Testis (tissue), 3 donors: ENCODE measurements around the gene BARX2. TPM values are rescaled to one million over a fixed set of nuclear protein-coding genes. Genes with fewer than 3 reads are reported as not detected.

ENCODE experiments used
- DNase-seq: peaks from one replicate; pipeline ENCODE4 v3.0.0-alpha.2; 2019
- H3K27ac ChIP-seq, 2 donors: fragments of 200-600 bp; sonication (generic); one replicate each; pipeline ENCODE4 v1.5.1; 2019
- H3K27me3 ChIP-seq: fragments of 200-600 bp; sonication (generic); one replicate; pipeline ENCODE4 v1.5.1; 2019
- H3K36me3 ChIP-seq: fragments of 200-600 bp; sonication (generic); one replicate; pipeline ENCODE4 v1.5.1; 2017; ENCODE audit warnings: low read depth; ENCODE audit errors: missing control alignments
- H3K4me1 ChIP-seq: fragments of 200-600 bp; sonication (generic); one replicate; pipeline ENCODE4 v1.5.1; 2019
- H3K4me3 ChIP-seq, 2 donors: fragments of 200-600 bp; sonication (generic); one replicate each; pipeline ENCODE4 v1.5.1; 2017 to 2019
- H3K9me3 ChIP-seq: fragments of 200-600 bp; sonication (generic); one replicate; pipeline ENCODE4 v1.5.1; 2017
- POLR2A ChIP-seq: fragments of 450-650 bp; IDR thresholded peaks from one replicate; pipeline ENCODE4 v1.6.1; 2017; ENCODE audit warnings: antibody characterized with exemption, mild to moderate bottlenecking, moderate library complexity
- whole genome bisulfite sequencing, 2 donors: methylation state at CpG; one replicate each; pipeline ENCODE4 v1.1.5; 2018; 5-methylcytosine and 5-hydroxymethylcytosine counted together
- intact Hi-C: fragments of 100-400 bp; cut with DNase I; formaldehyde crosslinking; loops from one replicate; pipeline ENCODE4 v1.15.1; 2023; ENCODE audit warnings: low total_unique reads
- polyA plus RNA-seq: library from polyadenylated mRNA; stranded (reverse); fragments of 350-450 nt; fragmentation: Illumina TruSeq; extraction: RNeasy Lipid Tissue Mini Kit (QIAGEN cat#74804); gene quantifications from one replicate; pipeline ENCODE4 v1.2.3, GENCODE V29; 2014; ENCODE audit warnings: low read depth, low replicate concordance; ENCODE audit not compliant: insufficient read depth
- total RNA-seq, 2 donors: library from RNA; depleted of rRNA; stranded (reverse); fragments of >200 nt; gene quantifications; one replicate each; pipeline ENCODE4 v1.2.3, GENCODE V29; 2016
- TF ChIP-seq, protein P1 (sequence below), 3 experiments: fragments of 450-650 bp in 2 of 3; fragments of 200-600 bp in 1 of 3; sonication (generic) in 1 of 3; IDR thresholded peaks; one replicate each; pipeline ENCODE4 v1.5.1; 2016 to 2019; ENCODE audit warnings: antibody characterized with exemption in 3 of 3, mild to moderate bottlenecking in 2 of 3, moderate library complexity in 1 of 3

The BARX2 gene
- total and polyA plus RNA-seq, 3 donors from 2014 or later = 4.3 to 5.0 (median 4.5) TPM

DNA sequence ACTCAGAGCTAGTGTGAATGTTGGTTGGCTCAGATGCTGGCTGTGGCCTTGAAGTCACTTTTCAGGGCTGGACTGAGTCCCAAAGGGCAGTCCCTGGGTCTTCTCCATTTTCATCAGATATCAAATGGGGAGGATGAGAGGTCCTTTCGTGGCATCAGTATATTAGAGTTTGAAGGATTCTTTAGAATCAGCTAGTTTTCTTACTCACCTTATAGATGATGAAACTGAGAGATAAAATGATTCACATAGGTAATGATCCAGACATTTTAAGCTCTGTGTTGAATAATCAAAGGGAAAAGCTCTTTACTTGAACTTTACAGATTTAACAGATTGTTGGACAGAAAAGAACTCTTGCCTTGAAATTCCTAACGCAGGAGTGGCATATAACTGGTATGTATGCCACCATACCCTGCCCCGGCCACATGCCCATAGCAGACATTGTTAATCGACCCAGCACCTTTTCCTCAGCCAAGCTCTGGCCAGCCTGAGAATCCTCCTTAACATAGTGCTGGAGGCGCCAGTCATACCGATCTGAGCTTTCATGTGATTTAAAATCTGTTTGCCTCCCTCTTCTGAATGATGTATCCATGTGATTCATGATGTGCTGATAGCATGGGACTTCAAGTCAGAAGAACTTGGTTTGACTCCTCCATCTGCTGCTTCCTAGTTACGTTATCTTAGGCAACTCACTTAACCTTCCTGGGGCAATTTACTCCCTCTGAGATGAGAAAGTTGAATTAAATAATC is 60.0 kb downstream of the BARX2 start:
- 64 to 69% methylated on average over 7 of the region's 7 CpGs for WGBS, 2 donors
- intact Hi-C loops = no loop called here
- Histone ChIP-seq H3K36me3 (no peaks in the 10 kb centered on the region), H3K9me3 (no peaks in the 10 kb centered on the region), H3K27me3 (no peaks in the 10 kb centered on the region), H3K4me1 (no peaks in the 10 kb centered on the region), H3K4me3 (no peak overlapping the region), H3K27ac (no peak overlapping the region)
- TF ChIP-seq POLR2A = no peak
- TF ChIP-seq, protein P1, sequence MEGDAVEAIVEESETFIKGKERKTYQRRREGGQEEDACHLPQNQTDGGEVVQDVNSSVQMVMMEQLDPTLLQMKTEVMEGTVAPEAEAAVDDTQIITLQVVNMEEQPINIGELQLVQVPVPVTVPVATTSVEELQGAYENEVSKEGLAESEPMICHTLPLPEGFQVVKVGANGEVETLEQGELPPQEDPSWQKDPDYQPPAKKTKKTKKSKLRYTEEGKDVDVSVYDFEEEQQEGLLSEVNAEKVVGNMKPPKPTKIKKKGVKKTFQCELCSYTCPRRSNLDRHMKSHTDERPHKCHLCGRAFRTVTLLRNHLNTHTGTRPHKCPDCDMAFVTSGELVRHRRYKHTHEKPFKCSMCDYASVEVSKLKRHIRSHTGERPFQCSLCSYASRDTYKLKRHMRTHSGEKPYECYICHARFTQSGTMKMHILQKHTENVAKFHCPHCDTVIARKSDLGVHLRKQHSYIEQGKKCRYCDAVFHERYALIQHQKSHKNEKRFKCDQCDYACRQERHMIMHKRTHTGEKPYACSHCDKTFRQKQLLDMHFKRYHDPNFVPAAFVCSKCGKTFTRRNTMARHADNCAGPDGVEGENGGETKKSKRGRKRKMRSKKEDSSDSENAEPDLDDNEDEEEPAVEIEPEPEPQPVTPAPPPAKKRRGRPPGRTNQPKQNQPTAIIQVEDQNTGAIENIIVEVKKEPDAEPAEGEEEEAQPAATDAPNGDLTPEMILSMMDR (IDR thresholded peaks at IDR 0.05) = no peak
- no peak for DNase-seq

DNA sequence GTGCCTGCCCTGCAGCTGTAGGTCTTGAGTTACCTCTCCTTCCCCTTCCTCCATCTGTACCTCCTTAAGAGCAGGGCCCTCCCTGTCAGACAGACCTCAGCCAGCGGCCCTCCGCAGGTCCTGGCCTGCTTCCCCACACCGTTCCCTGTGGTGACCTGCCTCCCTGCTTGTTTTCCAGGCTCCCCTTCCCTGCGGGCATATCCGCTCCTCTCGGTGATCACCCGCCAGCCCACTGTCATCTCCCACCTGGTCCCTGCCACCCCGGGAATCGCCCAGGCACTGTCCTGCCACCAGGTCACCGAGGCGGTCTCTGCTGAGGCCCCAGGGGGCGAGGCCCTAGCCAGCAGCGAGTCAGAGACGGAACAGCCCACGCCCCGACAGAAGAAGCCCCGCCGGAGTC is 60.9 kb downstream of the BARX2 start:
- intact Hi-C loops = no loop called here
- Histone ChIP-seq H3K27ac (no peak overlapping the region), H3K4me3 (no peak overlapping the region), H3K9me3 (no peaks in the 10 kb centered on the region), H3K27me3 (no peaks in the 10 kb centered on the region), H3K36me3 (no peaks in the 10 kb centered on the region), H3K4me1 (no peaks in the 10 kb centered on the region)
- TF ChIP-seq, protein P1 (IDR thresholded peaks at IDR 0.05) = no peak
- TF ChIP-seq POLR2A = no peak
- WGBS, 2 donors = 78 to 86% methylated on average over 6 to 18 of the region's 18 CpGs
- no peak for DNase-seq

DNA sequence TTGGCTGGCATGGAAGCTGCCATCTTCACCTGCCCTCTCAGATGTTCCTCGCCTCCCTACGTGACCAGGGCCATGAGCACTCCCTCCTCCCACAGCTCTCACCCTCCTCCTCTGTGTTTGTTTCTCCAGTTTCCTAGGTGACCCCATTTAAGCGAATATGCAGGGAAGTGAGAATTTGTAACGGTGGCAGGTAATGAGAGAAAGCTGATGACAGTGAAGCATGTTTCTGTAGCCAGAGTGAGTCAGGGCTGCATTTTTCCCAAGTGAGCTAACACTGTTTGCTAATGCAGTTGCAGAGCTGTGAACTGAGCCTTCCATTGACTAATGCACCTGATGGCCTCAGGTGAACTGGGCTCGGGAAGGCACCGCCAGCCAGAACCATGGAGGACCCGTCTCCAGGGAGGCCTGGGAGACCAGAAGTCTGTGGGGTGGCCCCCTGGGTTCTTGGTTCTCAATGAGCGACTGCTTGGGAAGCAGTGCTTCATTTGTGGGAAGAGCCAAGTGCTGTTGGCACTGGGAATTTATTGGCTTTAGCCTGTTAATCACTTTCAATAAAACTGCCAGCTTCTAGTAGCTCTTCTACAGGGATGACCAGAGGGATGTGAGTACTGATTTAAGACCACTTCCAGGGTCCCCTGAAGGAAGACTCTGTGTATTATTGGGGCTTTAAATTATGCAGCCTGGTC is 64.5 kb downstream of the BARX2 start:
- TF ChIP-seq, protein P1 (IDR thresholded peaks at IDR 0.05) = no peak
- no peak for TF ChIP-seq POLR2A
- Histone ChIP-seq H3K27me3 (no peaks in the 10 kb centered on the region), H3K9me3 (no peaks in the 10 kb centered on the region), H3K4me1 (no peaks in the 10 kb centered on the region), H3K27ac (no peak overlapping the region), H3K4me3 (no peak overlapping the region), H3K36me3 (no peaks in the 10 kb centered on the region)
- intact Hi-C loops = no loop called here
- 54 to 66% methylated on average over 5 to 8 of the region's 8 CpGs for WGBS, 2 donors
- no peak for DNase-seq

GRCh38 chr11:129442171-129442570 is 66.5 kb downstream of the BARX2 start:
- intact Hi-C loops = no loop called here

More at GRCh38 chr11:129442171-129442570, 66.5 kb downstream of the BARX2 start:
- no peak for DNase-seq
- Histone ChIP-seq H3K36me3 (no peaks in the 10 kb centered on the region), H3K27me3 (no peaks in the 10 kb centered on the region), H3K27ac (no peak overlapping the region), H3K9me3 (no peaks in the 10 kb centered on the region), H3K4me3 (no peak overlapping the region), H3K4me1 (no peaks in the 10 kb centered on the region)
- WGBS, 2 donors = 82 to 87% methylated on average over 7 of the region's 7 CpGs
- TF ChIP-seq, protein P1 (IDR thresholded peaks at IDR 0.05) = no peak
- TF ChIP-seq POLR2A = no peak
